Measurements from ENCODE around the gene NTM.

GRCh38 chr11:132043714-132044113, 673.3 kb downstream of the NTM start:
- TF ChIP-seq EZH2 (IDR thresholded peaks at IDR 0.05), result no peak
- no peak for TF ChIP-seq POLR2AphosphoS5 (IDR thresholded peaks at IDR 0.05; ENCODE audit: borderline replicate concordance, low read depth, low read length)
- TF ChIP-seq FOXP2 (optimal IDR thresholded peaks at IDR 0.05; ENCODE audit: control extremely low read depth, extremely low read length, insufficient read depth), result no peak
